Smooth muscle cell (in vitro differentiated cells): ENCODE results near the gene OR11G2. TPM values are rescaled to one million over a fixed set of nuclear protein-coding genes. Genes with fewer than 3 reads are reported as not detected.

Experiments used
- DNase-seq: peaks from one replicate; lab custom pipeline; 2025; ENCODE audit not compliant: unreplicated experiment; lab: John Stamatoyannopoulos, UW
- H2AFZ ChIP-seq: fragments of 200-600 bp; sonication (generic); 2 replicates; pipeline ENCODE4 v1.6.0; 2016; ENCODE audit warnings: antibody characterized with exemption, low read depth, mild to moderate bottlenecking
- H3F3A ChIP-seq: fragments of 200-600 bp; sonication (generic); 2 replicates; pipeline ENCODE4 v1.6.0; 2017; ENCODE audit warnings: antibody characterized with exemption, low read depth
- H3K27ac ChIP-seq: fragments of 200-600 bp; sonication (generic); 2 replicates; pipeline ENCODE4 v1.5.1; 2016; ENCODE audit warnings: low read depth, mild to moderate bottlenecking
- H3K27me3 ChIP-seq: fragments of 200-600 bp; sonication (generic); 2 replicates; pipeline ENCODE4 v1.6.1; 2016; ENCODE audit warnings: low read depth, mild to moderate bottlenecking
- H3K36me3 ChIP-seq: fragments of 200-600 bp; sonication (generic); 2 replicates; pipeline ENCODE4 v1.5.1; 2016; ENCODE audit warnings: low read depth
- H3K4me1 ChIP-seq: fragments of 200-600 bp; sonication (generic); 2 replicates; pipeline ENCODE4 v1.5.1; 2016; ENCODE audit warnings: low read depth
- H3K4me2 ChIP-seq: fragments of 200-600 bp; sonication (generic); 2 replicates; pipeline ENCODE4 v1.6.0; 2016; ENCODE audit warnings: mild to moderate bottlenecking
- H3K4me3 ChIP-seq: fragments of 200-600 bp; sonication (generic); 2 replicates; pipeline ENCODE4 v1.5.1; 2016; ENCODE audit warnings: mild to moderate bottlenecking
- H3K79me2 ChIP-seq: fragments of 200-600 bp; sonication (generic); 2 replicates; pipeline ENCODE4 v1.6.0; 2016; ENCODE audit warnings: low read depth, mild to moderate bottlenecking
- H3K9ac ChIP-seq: fragments of 200-600 bp; sonication (generic); 2 replicates; pipeline ENCODE4 v1.6.0; 2016; ENCODE audit warnings: low read depth
- H3K9me3 ChIP-seq: fragments of 200-600 bp; sonication (generic); replicated peaks from 2 replicates; pipeline ENCODE4 v1.5.1; 2016; ENCODE audit warnings: low read depth
- H4K20me1 ChIP-seq: fragments of 200-600 bp; sonication (generic); 2 replicates; pipeline ENCODE4 v1.6.0; 2016; ENCODE audit warnings: low read depth
- WGBS: methylation state at CpG from one replicate; pipeline ENCODE4 v1.1.7; 2016; ENCODE audit warnings: low lambda C conversion rate; 5-methylcytosine and 5-hydroxymethylcytosine counted together
- polyA plus RNA-seq: library from polyadenylated mRNA; unstranded; fragments of >200 nt; fragmentation: Nextera tagmentation; extraction: Ambion mirVana; gene quantifications from 2 replicates; pipeline ENCODE4 v1.2.1, GENCODE V29; 2016
- small RNA-seq: library from RNA; depleted of rRNA; stranded (forward); fragments of <200 nt; gene quantifications from one replicate; pipeline ENCODE3, GENCODE V24; 2014
- total RNA-seq: library from RNA; depleted of rRNA; stranded (reverse); fragments of >200 nt; gene quantifications from 2 replicates; pipeline ENCODE4 v1.2.3, GENCODE V29; 2014
- TF ChIP-seq, protein P1 (sequence below): fragments of 200-600 bp; sonication (generic); IDR thresholded peaks from 2 replicates; pipeline ENCODE4 v1.5.1; 2017; ENCODE audit warnings: borderline replicate concordance, mild to moderate bottlenecking, antibody characterized with exemption; ENCODE audit not compliant: insufficient read depth, poor library complexity, severe bottlenecking

The OR11G2 gene
- total and polyA plus RNA-seq, 2 experiments from 2014 or later: not detected

DNA sequence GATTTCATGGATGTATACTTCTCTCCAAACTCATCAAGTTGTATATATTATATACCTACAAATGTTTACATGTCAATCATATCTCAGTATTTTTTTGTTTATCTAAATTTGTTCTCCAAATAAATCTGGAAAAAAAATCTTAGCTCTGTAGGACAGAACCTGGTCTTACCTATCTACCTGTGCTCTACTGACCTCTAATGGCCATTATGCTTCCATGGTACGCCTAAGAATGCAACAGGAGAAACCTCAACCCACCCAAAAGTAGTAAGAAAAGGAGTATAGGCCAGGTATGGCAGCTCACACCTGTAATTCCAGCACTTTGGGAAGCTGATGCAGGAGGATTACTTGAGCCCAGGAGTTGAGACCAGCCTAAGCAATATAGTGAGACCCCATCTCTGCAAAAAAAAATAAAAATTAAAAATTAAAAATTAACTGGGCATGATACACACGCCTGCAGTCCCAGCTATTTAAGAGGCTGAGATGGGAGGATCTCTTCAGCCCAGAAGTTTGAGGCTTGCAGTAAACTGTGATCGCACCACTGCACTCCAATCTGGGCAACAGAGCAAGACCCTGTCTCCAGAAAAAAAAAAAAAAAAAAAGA, 57.0 kb downstream of the OR11G2 start:
- Histone ChIP-seq H3K36me3 (no peaks in the 10 kb centered on the region), H3K9ac (no peak overlapping the region), H3K4me2 (no peak overlapping the region), H2AFZ (no peak overlapping the region), H3F3A (no peaks in the 10 kb centered on the region), H3K4me3 (no peak overlapping the region), H3K9me3 (peaks cover 5% of the 10 kb centered on the region), H3K79me2 (no peaks in the 10 kb centered on the region), H4K20me1 (no peaks in the 10 kb centered on the region), H3K4me1 (no peaks in the 10 kb centered on the region), H3K27ac (no peak overlapping the region), H3K27me3 (no peaks in the 10 kb centered on the region)
- no peak for DNase-seq
- 56% methylated on average over 3 of the region's 3 CpGs for WGBS
- TF ChIP-seq, protein P1, sequence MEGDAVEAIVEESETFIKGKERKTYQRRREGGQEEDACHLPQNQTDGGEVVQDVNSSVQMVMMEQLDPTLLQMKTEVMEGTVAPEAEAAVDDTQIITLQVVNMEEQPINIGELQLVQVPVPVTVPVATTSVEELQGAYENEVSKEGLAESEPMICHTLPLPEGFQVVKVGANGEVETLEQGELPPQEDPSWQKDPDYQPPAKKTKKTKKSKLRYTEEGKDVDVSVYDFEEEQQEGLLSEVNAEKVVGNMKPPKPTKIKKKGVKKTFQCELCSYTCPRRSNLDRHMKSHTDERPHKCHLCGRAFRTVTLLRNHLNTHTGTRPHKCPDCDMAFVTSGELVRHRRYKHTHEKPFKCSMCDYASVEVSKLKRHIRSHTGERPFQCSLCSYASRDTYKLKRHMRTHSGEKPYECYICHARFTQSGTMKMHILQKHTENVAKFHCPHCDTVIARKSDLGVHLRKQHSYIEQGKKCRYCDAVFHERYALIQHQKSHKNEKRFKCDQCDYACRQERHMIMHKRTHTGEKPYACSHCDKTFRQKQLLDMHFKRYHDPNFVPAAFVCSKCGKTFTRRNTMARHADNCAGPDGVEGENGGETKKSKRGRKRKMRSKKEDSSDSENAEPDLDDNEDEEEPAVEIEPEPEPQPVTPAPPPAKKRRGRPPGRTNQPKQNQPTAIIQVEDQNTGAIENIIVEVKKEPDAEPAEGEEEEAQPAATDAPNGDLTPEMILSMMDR: no peak

Small RNA genes within 50 kb of the gene (small RNA-seq; reads per million reads assigned to genes)
- gene GTF2IP22: not detected

Other genes starting within 250 kb of the OR11G2 start
- not detected in 2 replicates for gene OR4K15, start 215.3 kb upstream of the OR11G2 start, total RNA-seq
- gene OR4K15, start 215.3 kb upstream of the OR11G2 start, polyA plus RNA-seq: not detected in 2 replicates
- gene OR4Q2, start 188.7 kb upstream of the OR11G2 start, total RNA-seq: not detected in 2 replicates
- gene OR4Q2, start 188.7 kb upstream of the OR11G2 start, polyA plus RNA-seq: not detected in 2 replicates
- gene OR4K14, start 171.6 kb upstream of the OR11G2 start, total RNA-seq: not detected in 2 replicates
- not detected in 2 replicates for gene OR4K14, start 171.6 kb upstream of the OR11G2 start, polyA plus RNA-seq
- not detected in 2 replicates for gene OR4K13, start 154.9 kb upstream of the OR11G2 start, total RNA-seq
- not detected in 2 replicates for gene OR4K13, start 154.9 kb upstream of the OR11G2 start, polyA plus RNA-seq
- not detected in 2 replicates for gene OR4L1, start 130.9 kb upstream of the OR11G2 start, total RNA-seq
- not detected in 2 replicates for gene OR4L1, start 130.9 kb upstream of the OR11G2 start, polyA plus RNA-seq
- not detected in 2 replicates for gene OR4K17, start 80.2 kb upstream of the OR11G2 start, total RNA-seq
- gene OR4K17, start 80.2 kb upstream of the OR11G2 start, polyA plus RNA-seq: not detected in 2 replicates
- not detected in 2 replicates for gene OR4N5, start 52.1 kb upstream of the OR11G2 start, total RNA-seq
- not detected in 2 replicates for gene OR4N5, start 52.1 kb upstream of the OR11G2 start, polyA plus RNA-seq
- not detected in 2 replicates for gene OR11H6, start 32.8 kb downstream of the OR11G2 start, total RNA-seq
- not detected in 2 replicates for gene OR11H6, start 32.8 kb downstream of the OR11G2 start, polyA plus RNA-seq
- gene OR11H7, start 38.1 kb downstream of the OR11G2 start, total RNA-seq: not detected in 2 replicates
- not detected in 2 replicates for gene OR11H7, start 38.1 kb downstream of the OR11G2 start, polyA plus RNA-seq
- gene OR11H4, start 48.4 kb downstream of the OR11G2 start, total RNA-seq: not detected in 2 replicates
- not detected in 2 replicates for gene OR11H4, start 48.4 kb downstream of the OR11G2 start, polyA plus RNA-seq
- gene TTC5, start 115.1 kb downstream of the OR11G2 start, total RNA-seq: 16.3 and 18.7 TPM in 2 replicates
- 13.4 and 17.9 TPM in 2 replicates for gene TTC5, start 115.1 kb downstream of the OR11G2 start, polyA plus RNA-seq
- gene CCNB1IP1, start 142.4 kb downstream of the OR11G2 start, total RNA-seq: 65.3 and 70.4 TPM in 2 replicates
- 16.3 and 25.6 TPM in 2 replicates for gene CCNB1IP1, start 142.4 kb downstream of the OR11G2 start, polyA plus RNA-seq
- gene PARP2, start 152.7 kb downstream of the OR11G2 start, total RNA-seq: 24.0 and 29.2 TPM in 2 replicates
- 37.3 and 38.7 TPM in 2 replicates for gene PARP2, start 152.7 kb downstream of the OR11G2 start, polyA plus RNA-seq
- gene TEP1, start 222.6 kb downstream of the OR11G2 start, total RNA-seq: 10.0 and 10.3 TPM in 2 replicates
- 3.9 and 4.0 TPM in 2 replicates for gene TEP1, start 222.6 kb downstream of the OR11G2 start, polyA plus RNA-seq
- not detected in 2 replicates for gene KLHL33, start 245.3 kb downstream of the OR11G2 start, total RNA-seq
- 0.04 and 0.08 TPM in 2 replicates for gene KLHL33, start 245.3 kb downstream of the OR11G2 start, polyA plus RNA-seq